K562 (cell line): ENCODE measurements around the gene IPO5. TPM values are rescaled to one million over a fixed set of nuclear protein-coding genes. Genes with fewer than 3 reads are reported as not detected.

Experiments used
- ATF7 ChIP-seq: fragments of 450-650 bp; IDR thresholded peaks from 2 replicates; pipeline ENCODE4 v1.7.1; 2014; ENCODE audit warnings: mild to moderate bottlenecking, moderate library complexity
- E2F8 ChIP-seq: fragments of 450-650 bp; IDR thresholded peaks from 2 replicates; pipeline ENCODE4 v1.7.1; 2018; ENCODE audit warnings: mild to moderate bottlenecking, low read depth; ENCODE audit not compliant: partially characterized antibody
- ELF2 ChIP-seq: fragments of 250-450 bp; sonication (Bioruptor Pico); IDR thresholded peaks from 2 replicates; pipeline ENCODE4 v1.5.0; 2021; ENCODE audit warnings: mild to moderate bottlenecking
- ETS1 ChIP-seq: conservative IDR thresholded peaks from 2 replicates; pipeline ENCODE4 v1.6.1; 2011; ENCODE audit warnings: low read depth, mild to moderate bottlenecking, low read length; ENCODE audit not compliant: control insufficient read depth
- LARP7 ChIP-seq: fragments of 450-650 bp; IDR thresholded peaks from 2 replicates; pipeline ENCODE4 v1.6.1; 2016
- MNT ChIP-seq, 2 experiments: fragments of 450-650 bp; conservative IDR thresholded peaks; 2 replicates each; pipeline ENCODE4 v1.6.1; 2017; ENCODE audit warnings: mild to moderate bottlenecking in 2 of 2, moderate library complexity in 2 of 2
- MTA1 ChIP-seq: fragments of 450-650 bp; IDR thresholded peaks from 2 replicates; pipeline ENCODE4 v1.6.1; 2017; ENCODE audit warnings: borderline replicate concordance
- NONO ChIP-seq, 2 experiments: fragments of 200-400 bp in 1 of 2; fragments of 450-650 bp in 1 of 2; formaldehyde crosslinking in 1 of 2; IDR thresholded peaks; 2 replicates each; pipeline ENCODE4 v1.6.1; 2017; ENCODE audit warnings: low read depth in 2 of 2, mild to moderate bottlenecking in 2 of 2, moderate library complexity in 2 of 2, low read length in 1 of 2
- NR2C1 ChIP-seq, 2 experiments: fragments of 450-650 bp; IDR thresholded peaks; 2 replicates each; pipeline ENCODE4 v1.6.1; 2017; ENCODE audit warnings: mild to moderate bottlenecking in 2 of 2, antibody characterized with exemption in 1 of 2, inconsistent platforms in 1 of 2, missing compliant biosample characterization in 1 of 2, missing genetic modification characterization in 1 of 2
- SIN3A ChIP-seq, 2 experiments: fragments of 150-350 bp in 1 of 2; IDR thresholded peaks; 2 replicates each; pipeline ENCODE4 v1.6.1; 2011 to 2016; ENCODE audit warnings: borderline replicate concordance in 2 of 2, low read depth in 2 of 2, low read length in 2 of 2, mild to moderate bottlenecking in 2 of 2, moderate library complexity in 2 of 2; ENCODE audit not compliant: control insufficient read depth in 1 of 2
- THAP12 ChIP-seq: fragments of 250-450 bp; sonication (Bioruptor Pico); IDR thresholded peaks from 2 replicates; pipeline ENCODE4 v1.9.0; 2021; ENCODE audit warnings: mild to moderate bottlenecking, inconsistent platforms
- ZBTB1 ChIP-seq: sonication (generic); formaldehyde crosslinking; IDR thresholded peaks from 2 replicates; pipeline ENCODE4 v1.8.1; 2023; ENCODE audit warnings: missing genetic modification reagents, low read depth, mild to moderate bottlenecking, borderline replicate concordance
- polyA plus RNA-seq, 8 experiments: library from polyadenylated mRNA; depleted of rRNA in 4 of 8; stranded (reverse) in 5 of 8; unstranded in 3 of 8; fragments of >200 nt; fragmentation: Nextera tagmentation in 2 of 8; fragmentation: Illumina TruSeq in 1 of 8; extraction: Ambion mirVana in 2 of 8; extraction: Trizol in 1 of 8; gene quantifications; 2 replicates each; pipeline versions ENCODE4 v1.2.1 to v1.2.3, GENCODE V29; 2011 to 2014; ENCODE audit warnings: inconsistent platforms in 1 of 8, missing spikeins in 1 of 8
- total RNA-seq, 7 experiments: library from RNA; depleted of rRNA in 6 of 7; stranded (reverse); fragments of >200 nt in 6 of 7; fragmentation: Illumina TruSeq in 2 of 7; extraction: Trizol in 2 of 7; gene quantifications; 2 replicates each; pipeline versions ENCODE4 v1.2.1 to v1.2.3, GENCODE V29; 2011 to 2021; ENCODE audit warnings: low replicate concordance in 1 of 7

IPO5 gene
- total and polyA plus RNA-seq, 9 of the 15 experiments (the other 6 are each of a cell fraction or from before 2014, with no cell fraction given): 45.8 to 206 (median 134) TPM

GRCh38 chr13:97975848-97976609, 22.6 kb downstream of the IPO5 start (continued):
- TF ChIP-seq THAP12 (peak; percentile 31; the same call in 1 of the 2 replicates), MNT (conservative IDR thresholded peaks at IDR 0.05) (peak in 1 of 2 experiments; percentile 23; a peak in 1 of 4 replicates), MTA1 (0 out of 2 replicates have a peak, but pooled peaks have one; percentile 69), NR2C1 (IDR thresholded peaks at IDR 0.05) (0 out of 2 replicates have a peak, but pooled peaks have one; percentile 39), NR2C1 (tag; IDR thresholded peaks at IDR 0.05) (no peak), E2F8 (peak; percentile 87), ZBTB1 (CRISPR knock-in tag) (peak; percentile 33; the same call in 1 of the 2 replicates), ELF2 (no peak), ATF7 (peak; percentile 36; the same call in 1 of the 2 replicates), NONO (IDR thresholded peaks at IDR 0.05; ENCODE audit: low read depth in 2 of 2, low read length in 1 of 2) (peak; percentile 31 to 71; a peak in 3 of 4 replicates), ETS1 (0 out of 2 replicates have a peak, but pooled peaks have one; percentile 11), LARP7 (no peak), SIN3A (IDR thresholded peaks at IDR 0.05; ENCODE audit: borderline replicate concordance in 2 of 2, control insufficient read depth in 1 of 2, low read depth in 2 of 2, low read length in 2 of 2) (0 out of 4 replicates have a peak, but pooled peaks of 1 of the 2 experiments have one; percentile 30)
